ENCODE data around the gene PDE7B.
"Not testable (repeated sequence)": the region's sequence is repeated elsewhere in the genome, so short reads cannot be mapped to it uniquely, and the experiment has no call there.

PDE7B gene

GRCh38 chr6:136111831-136112230, 260.3 kb downstream of the PDE7B start:
- ATAC-seq (no peak), DNase-seq (no peak)

GRCh38 chr6:136112262-136112661, 260.8 kb downstream of the PDE7B start:
- DNase-seq (no peak), ATAC-seq (no peak)

GRCh38 chr6:136113736-136114173, 262.3 kb downstream of the PDE7B start:
- no peak for DNase-seq
- no peak for ATAC-seq

- no peak for ATAC-seq
- DNase-seq, result no peak
These were observed 263.2 kb downstream of the PDE7B start for GRCh38 chr6:136114661-136115060.

GRCh38 chr6:136115941-136116340, 264.4 kb downstream of the PDE7B start:
- ATAC-seq (no peak), DNase-seq (no peak)

- no peak for DNase-seq
- no peak for ATAC-seq
These were observed 265.6 kb downstream of the PDE7B start for GRCh38 chr6:136117081-136117480.

- ATAC-seq, result no peak
- DNase-seq, result no peak
These were observed 267.3 kb downstream of the PDE7B start for GRCh38 chr6:136118787-136119186.

- ATAC-seq (no peak), DNase-seq (no peak)
These were observed 272.0 kb downstream of the PDE7B start for GRCh38 chr6:136123468-136123867.

GRCh38 chr6:136125585-136125984, 274.1 kb downstream of the PDE7B start:
- ATAC-seq (no peak), DNase-seq (no peak)

GRCh38 chr6:136127873-136128272, 276.4 kb downstream of the PDE7B start:
- no peak for DNase-seq
- no peak for ATAC-seq

- DNase-seq (no peak), ATAC-seq (no peak)
These were observed 277.9 kb downstream of the PDE7B start for GRCh38 chr6:136129365-136129764.

GRCh38 chr6:136134268-136134667, 282.8 kb downstream of the PDE7B start:
- DNase-seq (no peak), ATAC-seq (no peak)

GRCh38 chr6:136134751-136135150, 283.2 kb downstream of the PDE7B start:
- no peak for ATAC-seq
- DNase-seq, result no peak

- ATAC-seq (no peak), DNase-seq (no peak)
These were observed 284.8 kb downstream of the PDE7B start for GRCh38 chr6:136136274-136136673.

- DNase-seq, result no peak
- no peak for ATAC-seq
These were observed 285.6 kb downstream of the PDE7B start for GRCh38 chr6:136137008-136137692.

GRCh38 chr6:136137739-136138402, 286.4 kb downstream of the PDE7B start:
- DNase-seq, result no peak
- ATAC-seq, result no peak

- not testable (repeated sequence) for DNase-seq, ATAC-seq
These were observed 287.6 kb downstream of the PDE7B start for GRCh38 chr6:136139111-136139510.

GRCh38 chr6:136144251-136145023, 292.9 kb downstream of the PDE7B start:
- no peak for ATAC-seq
- no peak for DNase-seq

GRCh38 chr6:136146130-136146529, 294.6 kb downstream of the PDE7B start:
- no peak for ATAC-seq
- no peak for DNase-seq

- ATAC-seq (no peak), DNase-seq (no peak)
These were observed 295.8 kb downstream of the PDE7B start for GRCh38 chr6:136147342-136147741.

GRCh38 chr6:136148051-136148450, 296.6 kb downstream of the PDE7B start:
- ATAC-seq, result no peak
- DNase-seq, result no peak

- DNase-seq (no peak), ATAC-seq (no peak)
These were observed 297.0 kb downstream of the PDE7B start for GRCh38 chr6:136148523-136148922.

GRCh38 chr6:136149311-136149710, 297.8 kb downstream of the PDE7B start:
- no peak for DNase-seq
- no peak for ATAC-seq

Measured in stimulated activated naive CD8-positive, alpha-beta T cell treated with anti-CD3 and anti-CD28 coated beads, Interleukin-15, Interleukin-2, amounts not matched to agents 100 U/mL and 50 U/mL, for 24 hours (primary cell).